ENCODE results near the gene AMBN.
"Not testable (repeated sequence)": the region's sequence is repeated elsewhere in the genome, so short reads cannot be mapped to it uniquely, and the experiment has no call there.

AMBN gene

DNA sequence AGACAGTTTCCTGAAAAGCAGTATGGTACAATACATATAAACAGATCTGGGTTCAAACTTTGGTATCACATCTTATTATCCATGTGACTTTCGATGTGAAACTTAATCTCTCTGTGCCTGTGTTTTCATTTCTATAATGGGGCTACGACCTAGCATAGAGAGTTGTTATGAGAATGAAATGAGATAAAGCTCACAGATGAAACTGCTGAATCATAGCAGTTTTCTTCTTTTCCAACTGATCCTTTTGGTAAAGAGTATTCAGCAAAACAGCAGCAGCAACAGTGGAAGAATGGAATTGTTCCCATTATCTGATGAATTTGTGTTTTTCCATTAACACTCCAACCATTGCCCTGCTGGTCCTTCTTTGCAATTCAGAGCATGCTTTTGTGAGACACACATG, 16.3 kb downstream of the AMBN start:
- no peak for DNase-seq (ENCODE audit: low read depth)

GRCh38 chr4:70613306-70614183, 21.5 kb downstream of the AMBN start:
- DNase-seq (ENCODE audit: low read depth) = no peak

- no peak for DNase-seq (ENCODE audit: low read depth)
These were observed 22.1 kb downstream of the AMBN start for GRCh38 chr4:70614184-70614555.

- no peak for DNase-seq (ENCODE audit: low read depth)
These were observed 27.2 kb downstream of the AMBN start for GRCh38 chr4:70619288-70619687.

GRCh38 chr4:70619778-70620177, 27.7 kb downstream of the AMBN start:
- no peak for DNase-seq (ENCODE audit: low read depth)

GRCh38 chr4:70623323-70623722, 31.3 kb downstream of the AMBN start:
- no peak for DNase-seq (ENCODE audit: low read depth)

DNA sequence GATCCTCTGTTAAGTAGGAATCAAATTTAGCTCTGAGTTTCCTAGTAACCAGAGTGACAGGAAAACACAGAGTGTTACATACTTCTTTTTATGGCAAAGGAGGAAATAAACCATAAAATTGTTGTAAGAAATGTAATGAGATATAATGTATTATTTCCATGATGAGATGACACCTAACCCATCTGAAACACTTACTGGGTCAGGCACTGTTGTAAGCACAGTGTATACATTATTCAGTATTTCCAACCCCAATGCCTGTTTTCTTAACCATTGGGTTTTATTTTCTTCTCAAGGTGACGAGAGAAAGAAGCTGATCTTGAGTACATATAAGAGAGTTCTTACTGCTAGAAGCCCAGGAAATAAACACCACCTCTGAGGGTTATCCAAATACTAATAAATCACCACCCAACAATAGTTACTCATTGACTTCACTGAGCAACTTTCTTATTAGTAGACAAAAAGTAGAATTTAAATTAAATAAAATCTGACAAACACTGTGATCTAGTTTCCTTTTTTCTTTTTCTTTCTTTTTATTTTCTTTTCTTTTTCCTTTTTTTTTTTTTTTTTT, 32.3 kb downstream of the AMBN start:
- no peak for DNase-seq (ENCODE audit: low read depth)

- no peak for DNase-seq (ENCODE audit: low read depth)
These were observed 35.6 kb downstream of the AMBN start for GRCh38 chr4:70627620-70628019.

- no peak for DNase-seq (ENCODE audit: low read depth)
These were observed 36.4 kb downstream of the AMBN start, which contains the start of gene ENAM for GRCh38 chr4:70628444-70628843. TSS of gene ENAM (plus strand) at chr4:70628744. CDS start at chr4:70629501, 757 bp downstream.

- DNase-seq (ENCODE audit: low read depth) = no peak
These were observed 37.5 kb downstream of the AMBN start for GRCh38 chr4:70629469-70630090.

- no peak for DNase-seq (ENCODE audit: low read depth)
These were observed 38.1 kb downstream of the AMBN start for GRCh38 chr4:70630162-70630561.

DNA sequence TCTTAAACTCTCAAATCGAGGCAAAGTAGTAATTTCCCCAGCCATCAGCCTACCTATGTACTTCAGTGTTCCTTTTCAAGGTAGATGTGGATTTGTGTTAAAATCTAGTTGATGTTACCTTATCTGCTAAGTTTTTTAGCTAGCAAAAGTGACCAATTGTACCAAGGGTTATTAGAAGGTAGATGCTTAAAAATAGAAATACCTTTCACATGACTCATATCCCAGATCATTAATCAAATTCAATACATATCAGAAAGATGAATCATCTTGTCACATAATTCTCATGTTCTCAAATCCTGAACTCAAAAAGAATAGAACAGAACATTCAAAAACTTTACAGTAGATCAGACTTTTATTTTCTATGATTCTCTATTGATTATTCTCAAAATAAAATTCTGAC, 40.0 kb downstream of the AMBN start:
- no peak for DNase-seq (ENCODE audit: low read depth)

DNA sequence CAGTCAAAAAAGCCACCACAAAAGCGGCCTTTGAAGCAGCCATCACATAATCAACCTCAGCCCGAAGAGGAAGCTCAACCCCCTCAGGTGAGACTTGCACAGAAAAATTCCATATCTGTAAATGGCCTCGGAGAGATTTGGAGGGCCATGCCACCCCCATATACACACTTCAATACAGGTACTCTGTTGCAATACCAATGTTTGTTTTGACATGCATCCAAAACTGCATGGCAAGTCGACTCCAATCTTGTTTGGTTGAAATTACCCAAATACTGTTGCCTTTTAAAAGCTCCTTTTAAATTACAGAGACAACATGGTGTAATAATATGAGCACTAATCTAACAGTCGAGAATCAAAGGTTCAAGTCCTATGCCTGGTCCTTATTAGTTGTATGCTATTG, 42.4 kb downstream of the AMBN start:
- DNase-seq (ENCODE audit: low read depth) = no peak

- no peak for DNase-seq (ENCODE audit: low read depth)
These were observed 45.3 kb downstream of the AMBN start for GRCh38 chr4:70637239-70637913.

DNA sequence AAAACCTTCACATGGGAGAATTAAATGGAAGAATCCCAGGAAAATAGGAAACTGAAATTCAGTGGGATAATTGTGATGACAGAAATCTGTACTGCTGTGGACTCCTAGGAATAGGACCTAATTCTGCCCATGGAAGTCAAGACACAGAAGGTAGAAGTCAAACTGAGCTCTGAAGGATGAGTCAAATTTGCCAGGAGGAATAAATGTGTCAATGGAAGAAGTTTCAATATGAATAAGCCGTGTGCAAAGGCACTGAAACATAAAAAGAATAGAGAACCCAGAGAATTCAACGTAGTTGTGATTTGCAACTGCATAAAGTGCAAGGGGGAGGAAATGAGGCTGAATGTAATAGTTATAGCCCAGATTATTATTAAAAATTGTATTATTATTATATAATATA, 48.1 kb downstream of the AMBN start:
- no peak for DNase-seq (ENCODE audit: low read depth)

GRCh38 chr4:70650741-70651140, 58.7 kb downstream of the AMBN start:
- DNase-seq (ENCODE audit: low read depth) = not testable (repeated sequence)

GRCh38 chr4:70651864-70652506, 59.9 kb downstream of the AMBN start:
- DNase-seq (ENCODE audit: low read depth) = no peak

DNA sequence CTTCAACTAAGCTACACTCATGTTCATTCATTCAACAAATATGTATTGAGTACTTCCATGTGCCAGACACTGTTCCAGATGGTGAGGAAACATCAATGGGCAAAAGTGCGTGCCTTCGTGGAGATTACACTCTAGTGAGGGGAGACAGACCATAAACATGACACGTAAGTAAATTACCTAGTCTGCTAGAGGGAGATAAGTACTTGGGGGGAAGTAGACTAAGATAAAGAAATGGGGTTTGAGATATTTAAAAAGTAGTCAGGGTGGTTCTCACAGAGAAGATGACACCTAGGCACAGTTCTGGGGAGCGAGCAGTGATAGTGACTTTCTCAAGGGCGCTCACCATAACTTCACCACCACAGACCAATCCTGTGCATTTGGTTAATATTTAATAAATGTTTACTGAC, 62.6 kb downstream of the AMBN start:
- no peak for DNase-seq (ENCODE audit: low read depth)

All from stimulated activated CD8-positive, alpha-beta memory T cell treated with anti-CD3 and anti-CD28 coated beads, Interleukin-15, amount 100 ng/mL, for 24 hours (primary cell).